ENCODE measurements around the gene CGREF1.

DNA sequence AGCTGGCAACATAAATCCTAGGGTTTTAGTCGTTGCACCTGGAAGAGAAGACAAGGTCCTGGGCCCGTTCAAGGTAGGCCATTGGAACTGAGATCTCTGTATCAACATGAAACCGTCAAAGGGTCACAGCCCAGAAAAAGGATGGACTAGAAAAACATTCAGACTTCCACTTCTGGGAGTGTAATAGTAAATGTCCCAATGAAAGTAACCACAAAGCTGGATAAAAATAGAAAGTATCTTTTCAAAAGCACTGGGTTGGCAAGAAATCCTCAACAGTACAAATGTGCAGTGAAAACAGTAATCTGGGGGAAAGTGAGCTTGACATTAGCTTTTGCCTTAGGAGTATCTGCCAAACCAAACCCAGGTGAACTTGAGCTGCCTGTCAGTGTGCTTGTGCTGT is 12.9 kb downstream of the CGREF1 start:
- TF ChIP-seq POLR2A (IDR thresholded peaks at IDR 0.05; ENCODE audit: borderline replicate concordance, extremely low read depth, insufficient read depth, insufficient read length) (no peak), SP1 (IDR thresholded peaks at IDR 0.05; ENCODE audit: low read depth) (no peak), SRF (IDR thresholded peaks at IDR 0.05; ENCODE audit: low read depth) (no peak), EZH2 (IDR thresholded peaks at IDR 0.05) (no peak), EGR1 (IDR thresholded peaks at IDR 0.05; ENCODE audit: low read depth) (no peak), YY1 (IDR thresholded peaks at IDR 0.05; ENCODE audit: extremely low read depth, insufficient replicate concordance, low read depth, low read length) (no peak), TCF7L2 (IDR thresholded peaks at IDR 0.05; ENCODE audit: borderline replicate concordance, extremely low read depth, insufficient read depth, insufficient read length) (no peak), CBX3 (IDR thresholded peaks at IDR 0.05; ENCODE audit: low read depth) (no peak), POLR2AphosphoS5 (IDR thresholded peaks at IDR 0.05; ENCODE audit: low read depth, low read length) (no peak)
- TF ChIP-seq, protein P1, sequence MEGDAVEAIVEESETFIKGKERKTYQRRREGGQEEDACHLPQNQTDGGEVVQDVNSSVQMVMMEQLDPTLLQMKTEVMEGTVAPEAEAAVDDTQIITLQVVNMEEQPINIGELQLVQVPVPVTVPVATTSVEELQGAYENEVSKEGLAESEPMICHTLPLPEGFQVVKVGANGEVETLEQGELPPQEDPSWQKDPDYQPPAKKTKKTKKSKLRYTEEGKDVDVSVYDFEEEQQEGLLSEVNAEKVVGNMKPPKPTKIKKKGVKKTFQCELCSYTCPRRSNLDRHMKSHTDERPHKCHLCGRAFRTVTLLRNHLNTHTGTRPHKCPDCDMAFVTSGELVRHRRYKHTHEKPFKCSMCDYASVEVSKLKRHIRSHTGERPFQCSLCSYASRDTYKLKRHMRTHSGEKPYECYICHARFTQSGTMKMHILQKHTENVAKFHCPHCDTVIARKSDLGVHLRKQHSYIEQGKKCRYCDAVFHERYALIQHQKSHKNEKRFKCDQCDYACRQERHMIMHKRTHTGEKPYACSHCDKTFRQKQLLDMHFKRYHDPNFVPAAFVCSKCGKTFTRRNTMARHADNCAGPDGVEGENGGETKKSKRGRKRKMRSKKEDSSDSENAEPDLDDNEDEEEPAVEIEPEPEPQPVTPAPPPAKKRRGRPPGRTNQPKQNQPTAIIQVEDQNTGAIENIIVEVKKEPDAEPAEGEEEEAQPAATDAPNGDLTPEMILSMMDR (IDR thresholded peaks at IDR 0.05 in 2 of 3, conservative IDR thresholded peaks at IDR 0.05 in 1 of 3; ENCODE audit: borderline replicate concordance in 1 of 3, insufficient read depth in 1 of 3, low read depth in 2 of 3, low read length in 2 of 3): no peak
- TF ChIP-seq, protein P2, sequence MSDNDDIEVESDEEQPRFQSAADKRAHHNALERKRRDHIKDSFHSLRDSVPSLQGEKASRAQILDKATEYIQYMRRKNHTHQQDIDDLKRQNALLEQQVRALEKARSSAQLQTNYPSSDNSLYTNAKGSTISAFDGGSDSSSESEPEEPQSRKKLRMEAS (IDR thresholded peaks at IDR 0.05): no peak
- TF ChIP-seq, protein P3, sequence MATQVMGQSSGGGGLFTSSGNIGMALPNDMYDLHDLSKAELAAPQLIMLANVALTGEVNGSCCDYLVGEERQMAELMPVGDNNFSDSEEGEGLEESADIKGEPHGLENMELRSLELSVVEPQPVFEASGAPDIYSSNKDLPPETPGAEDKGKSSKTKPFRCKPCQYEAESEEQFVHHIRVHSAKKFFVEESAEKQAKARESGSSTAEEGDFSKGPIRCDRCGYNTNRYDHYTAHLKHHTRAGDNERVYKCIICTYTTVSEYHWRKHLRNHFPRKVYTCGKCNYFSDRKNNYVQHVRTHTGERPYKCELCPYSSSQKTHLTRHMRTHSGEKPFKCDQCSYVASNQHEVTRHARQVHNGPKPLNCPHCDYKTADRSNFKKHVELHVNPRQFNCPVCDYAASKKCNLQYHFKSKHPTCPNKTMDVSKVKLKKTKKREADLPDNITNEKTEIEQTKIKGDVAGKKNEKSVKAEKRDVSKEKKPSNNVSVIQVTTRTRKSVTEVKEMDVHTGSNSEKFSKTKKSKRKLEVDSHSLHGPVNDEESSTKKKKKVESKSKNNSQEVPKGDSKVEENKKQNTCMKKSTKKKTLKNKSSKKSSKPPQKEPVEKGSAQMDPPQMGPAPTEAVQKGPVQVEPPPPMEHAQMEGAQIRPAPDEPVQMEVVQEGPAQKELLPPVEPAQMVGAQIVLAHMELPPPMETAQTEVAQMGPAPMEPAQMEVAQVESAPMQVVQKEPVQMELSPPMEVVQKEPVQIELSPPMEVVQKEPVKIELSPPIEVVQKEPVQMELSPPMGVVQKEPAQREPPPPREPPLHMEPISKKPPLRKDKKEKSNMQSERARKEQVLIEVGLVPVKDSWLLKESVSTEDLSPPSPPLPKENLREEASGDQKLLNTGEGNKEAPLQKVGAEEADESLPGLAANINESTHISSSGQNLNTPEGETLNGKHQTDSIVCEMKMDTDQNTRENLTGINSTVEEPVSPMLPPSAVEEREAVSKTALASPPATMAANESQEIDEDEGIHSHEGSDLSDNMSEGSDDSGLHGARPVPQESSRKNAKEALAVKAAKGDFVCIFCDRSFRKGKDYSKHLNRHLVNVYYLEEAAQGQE (IDR thresholded peaks at IDR 0.05; ENCODE audit: low read depth): no peak

Data from HCT116 (cell line).